SK-N-SH (cell line): ENCODE data around the gene SACS. TPM values are rescaled to one million over a fixed set of nuclear protein-coding genes. Genes with fewer than 3 reads are reported as not detected.
A peak's percentile ranks its signal among the peaks of the same experiment; 100 is the strongest.

Experiments
- CTCF ChIA-PET: fragments of 300-600, 350-600 bp; formaldehyde crosslinking; extraction: SDS; loops from one replicate; lab custom pipeline; 2021; lab: Yijun Ruan, JAX
- POLR2A ChIA-PET: fragments of 350-600 bp; sonication (Branson Sonifier 250); formaldehyde crosslinking; extraction: SDS; loops from one replicate; lab custom pipeline; 2020; ENCODE audit warnings: antibody characterized with exemption, inconsistent platforms; lab: Yijun Ruan, JAX
- DNase-seq: peaks from one replicate; pipeline ENCODE4 v3.0.0; 2012
- H2AFZ ChIP-seq: fragments of 200-600 bp; sonication (generic); 2 replicates; pipeline ENCODE4 v1.8.1; 2016; ENCODE audit warnings: antibody characterized with exemption, mild to moderate bottlenecking, low read depth
- H3F3A ChIP-seq: fragments of 200-600 bp; sonication (generic); replicated peaks from 2 replicates; pipeline ENCODE3; 2016; ENCODE audit warnings: antibody characterized with exemption, mild to moderate bottlenecking; ENCODE audit not compliant: insufficient read depth
- H3K27ac ChIP-seq, 2 experiments: fragments of 200-500 bp in 1 of 2; fragments of 200-600 bp in 1 of 2; sonication (Bioruptor generic) in 1 of 2; sonication (generic), shearing (Covaris generic) in 1 of 2; 2 replicates each; pipeline versions ENCODE4 v1.5.1 to v1.6.1; 2014 to 2016; ENCODE audit warnings: low read depth in 2 of 2, inconsistent platforms in 1 of 2, low read length in 1 of 2, mild to moderate bottlenecking in 1 of 2, mixed read lengths in 1 of 2
- H3K27me3 ChIP-seq: fragments of 200-600 bp; sonication (generic), shearing (Covaris generic); 2 replicates; pipeline ENCODE4 v1.6.1; 2016; ENCODE audit warnings: mixed run types; ENCODE audit not compliant: insufficient read depth
- H3K36me3 ChIP-seq, 2 experiments: fragments of 200-500 bp in 1 of 2; fragments of 200-600 bp in 1 of 2; sonication (Bioruptor generic) in 1 of 2; sonication (generic) in 1 of 2; replicated peaks in 1 of 2; 2 replicates each; pipeline versions ENCODE3 to v1.5.1; 2014 to 2016; ENCODE audit warnings: low read length in 1 of 2, mild to moderate bottlenecking in 1 of 2; ENCODE audit not compliant: insufficient read depth in 2 of 2, control insufficient read depth in 1 of 2
- H3K4me1 ChIP-seq, 2 experiments: fragments of 200-500 bp in 1 of 2; fragments of 200-600 bp in 1 of 2; sonication (Bioruptor generic) in 1 of 2; sonication (generic), shearing (Covaris generic) in 1 of 2; 2 replicates each; pipeline versions ENCODE4 v1.5.1 to v1.6.1; 2014 to 2016; ENCODE audit warnings: low read depth in 1 of 2, low read length in 1 of 2, mixed run types in 1 of 2; ENCODE audit not compliant: insufficient read depth in 2 of 2, control insufficient read depth in 1 of 2
- H3K4me2 ChIP-seq: fragments of 200-600 bp; sonication (generic), shearing (Covaris generic); 2 replicates; pipeline ENCODE4 v1.6.1; 2017; ENCODE audit warnings: mixed run types
- H3K4me3 ChIP-seq, 2 experiments: fragments of 200-500 bp in 1 of 2; fragments of 200-600 bp in 1 of 2; sonication (Bioruptor generic) in 1 of 2; sonication (generic), shearing (Covaris generic) in 1 of 2; 2 replicates each; pipeline versions ENCODE4 v1.5.1 to v1.8.1; 2014 to 2016; ENCODE audit warnings: low read depth in 2 of 2, inconsistent platforms in 1 of 2, low read length in 1 of 2, mild to moderate bottlenecking in 1 of 2, mixed read lengths in 1 of 2, moderate library complexity in 1 of 2
- H3K79me2 ChIP-seq: fragments of 200-600 bp; sonication (generic); 2 replicates; pipeline ENCODE4 v1.8.1; 2017; ENCODE audit warnings: mild to moderate bottlenecking; ENCODE audit not compliant: insufficient read depth
- H3K9ac ChIP-seq: fragments of 200-600 bp; sonication (generic); 2 replicates; pipeline ENCODE4 v1.6.1; 2017; ENCODE audit warnings: mixed run types
- H3K9me2 ChIP-seq: fragments of 200-600 bp; sonication (generic); 2 replicates; pipeline ENCODE4 v1.6.1; 2017; ENCODE audit warnings: mixed run types
- H3K9me3 ChIP-seq: fragments of 200-600 bp; sonication (generic); 2 replicates; pipeline ENCODE4 v1.6.1; 2017; ENCODE audit warnings: mixed run types, mild to moderate bottlenecking, moderate library complexity
- H4K20me1 ChIP-seq: fragments of 200-600 bp; sonication (generic); 2 replicates; pipeline ENCODE4 v1.6.1; 2017; ENCODE audit warnings: mild to moderate bottlenecking, mixed run types; ENCODE audit not compliant: insufficient read depth
- FOSL2 ChIP-seq: IDR thresholded peaks from 2 replicates; pipeline ENCODE4 v1.4.0; 2012; ENCODE audit warnings: low read depth, mild to moderate bottlenecking, moderate library complexity, borderline replicate concordance
- FOXM1 ChIP-seq: IDR thresholded peaks from 2 replicates; pipeline ENCODE4 v1.4.0; 2012; ENCODE audit warnings: low read depth, mild to moderate bottlenecking
- GATA2 ChIP-seq: sonication (generic); formaldehyde crosslinking; IDR thresholded peaks from 2 replicates; pipeline ENCODE4 v1.5.0; 2020; ENCODE audit warnings: mild to moderate bottlenecking, missing genetic modification reagents
- JUND ChIP-seq: IDR thresholded peaks from 2 replicates; pipeline ENCODE4 v1.4.0; 2012
- MEF2A ChIP-seq: IDR thresholded peaks from 2 replicates; pipeline ENCODE4 v1.4.0; 2012; ENCODE audit warnings: low read depth, borderline replicate concordance
- MXI1 ChIP-seq: IDR thresholded peaks from 2 replicates; pipeline ENCODE4 v1.6.1; 2012; ENCODE audit warnings: mild to moderate bottlenecking, low read depth, low read length, improper control_type of control experiment
- NFIC ChIP-seq: IDR thresholded peaks from 2 replicates; pipeline ENCODE4 v1.4.0; 2012; ENCODE audit warnings: borderline replicate concordance
- POLR2AphosphoS5 ChIP-seq: IDR thresholded peaks from 2 replicates; pipeline ENCODE4 v1.6.1; 2012; ENCODE audit warnings: low read depth, low read length
- RAD21 ChIP-seq: IDR thresholded peaks from 2 replicates; pipeline ENCODE4 v1.6.1; 2012; ENCODE audit warnings: mild to moderate bottlenecking, low read length
- RCOR1 ChIP-seq: fragments of 150-350 bp; IDR thresholded peaks from 2 replicates; pipeline ENCODE4 v1.6.1; 2017; ENCODE audit warnings: antibody characterized with exemption, low read length
- RFX5 ChIP-seq: IDR thresholded peaks from 2 replicates; pipeline ENCODE4 v1.6.1; 2012; ENCODE audit warnings: mild to moderate bottlenecking, improper control_type of control experiment, low read length
- RXRA ChIP-seq: IDR thresholded peaks from 2 replicates; pipeline ENCODE4 v1.4.0; 2012; ENCODE audit warnings: low read depth, mild to moderate bottlenecking, borderline replicate concordance
- SIN3A ChIP-seq: IDR thresholded peaks from 2 replicates; pipeline ENCODE4 v1.6.1; 2012; ENCODE audit warnings: low read depth, mild to moderate bottlenecking, low read length, moderate library complexity, borderline replicate concordance
- SMC3 ChIP-seq: IDR thresholded peaks from 2 replicates; pipeline ENCODE4 v1.6.1; 2012; ENCODE audit warnings: low read depth, low read length, improper control_type of control experiment
- TAF1 ChIP-seq: IDR thresholded peaks from 2 replicates; pipeline ENCODE4 v1.6.1; 2012; ENCODE audit warnings: low read depth, mild to moderate bottlenecking, low read length, moderate library complexity, borderline replicate concordance
- YY1 ChIP-seq: IDR thresholded peaks from 2 replicates; pipeline ENCODE4 v1.4.0; 2012; ENCODE audit warnings: low read depth, mild to moderate bottlenecking
- WGBS: methylation state at CpG from one replicate; pipeline ENCODE4 v1.1.6; 2017; ENCODE audit warnings: low lambda C conversion rate; 5-methylcytosine and 5-hydroxymethylcytosine counted together
- polyA plus RNA-seq, 3 experiments: library from polyadenylated mRNA; depleted of rRNA; stranded (reverse); fragments of >200 nt; gene quantifications; 2 replicates each; pipeline ENCODE4 v1.2.3, GENCODE V29; 2012
- TF ChIP-seq, protein P1 (sequence below): fragments of 150-350 bp; IDR thresholded peaks from 2 replicates; pipeline ENCODE4 v1.6.1; 2016; ENCODE audit warnings: mild to moderate bottlenecking, low read depth, low read length
- TF ChIP-seq, protein P2 (sequence below): fragments of 200-600 bp; sonication (generic); IDR thresholded peaks from 2 replicates; pipeline ENCODE4 v1.6.1; 2017; ENCODE audit warnings: antibody characterized with exemption, mild to moderate bottlenecking, moderate library complexity
- TF ChIP-seq, protein P3 (sequence below): IDR thresholded peaks from 2 replicates; pipeline ENCODE4 v1.4.0; 2012; ENCODE audit warnings: low read depth, borderline replicate concordance
- TF ChIP-seq, protein P4 (sequence below): IDR thresholded peaks from 2 replicates; pipeline ENCODE4 v1.6.1; 2012; ENCODE audit warnings: mild to moderate bottlenecking, low read depth, low read length, moderate library complexity
- TF ChIP-seq, protein P5 (sequence below): fragments of 150-350 bp; IDR thresholded peaks from 2 replicates; pipeline ENCODE4 v1.6.1; 2017; ENCODE audit warnings: antibody characterized with exemption, low read length, low read depth, borderline replicate concordance

Gene SACS
- polyA plus RNA-seq, 1 of the 3 experiments (the other 2 are of a cell fraction) = 5.9 TPM

DNA sequence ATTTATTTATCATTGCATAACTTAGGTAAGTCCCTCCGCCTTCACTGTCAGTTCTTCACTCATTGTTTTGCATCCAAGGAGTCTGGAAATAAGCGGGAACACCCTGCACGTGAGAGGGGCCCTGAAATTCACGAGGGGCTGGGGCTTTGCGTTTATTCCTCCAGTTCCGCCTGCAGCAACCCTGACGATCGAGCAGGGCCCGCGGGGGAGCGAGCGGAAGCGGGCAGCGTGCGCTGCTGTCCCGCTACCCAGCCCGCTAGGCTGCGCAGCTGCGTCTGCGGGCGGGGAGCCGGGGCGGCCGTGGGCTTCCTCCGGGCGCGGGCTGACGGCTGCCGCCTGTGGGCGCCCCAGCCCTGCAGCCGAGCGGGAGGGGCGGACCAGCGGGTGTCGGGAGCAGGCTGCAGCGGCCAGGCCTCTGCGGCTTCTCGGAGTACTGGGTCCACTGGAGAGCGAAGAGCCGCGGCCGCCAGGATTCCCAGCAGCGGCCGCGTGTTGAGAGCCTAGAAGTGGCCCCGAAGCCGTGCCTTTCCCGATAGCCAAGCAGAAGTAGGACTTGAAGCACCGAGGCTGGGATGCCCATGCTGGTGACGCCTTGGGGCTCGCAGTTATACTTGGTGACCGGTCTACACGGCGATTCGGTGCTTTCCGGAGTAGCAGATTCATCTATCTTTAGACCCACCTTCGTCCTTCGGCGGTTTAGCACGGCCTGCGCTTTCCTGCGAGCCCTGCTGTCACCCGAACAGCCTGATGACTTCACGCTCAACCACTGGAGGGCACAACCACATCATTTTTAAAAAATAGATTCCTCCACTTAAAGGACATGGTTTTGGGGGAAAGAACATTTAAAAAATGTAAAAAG is 32.9 kb upstream of the SACS start:
- DNase-seq = peak; percentile 82
- Histone ChIP-seq H3K79me2 (no peaks in the 10 kb centered on the region), H3K9me2 (no peaks in the 10 kb centered on the region), H3F3A (peaks cover 16% of the 10 kb centered on the region), H3K4me1 (peaks cover 6 to 20% of the 10 kb centered on the region in 2 experiments; a peak in 2 of 4 replicates), H3K36me3 (no peaks in the 10 kb centered on the region), H4K20me1 (no peaks in the 10 kb centered on the region), H3K27ac (peak overlapping the region; percentile 65), H3K4me3 (peak overlapping the region; percentile 21 to 48; a peak in 3 of 4 replicates), H3K9me3 (no peaks in the 10 kb centered on the region), H3K27me3 (no peaks in the 10 kb centered on the region), H3K4me2 (peak overlapping the region; percentile 63), H3K9ac (no peak overlapping the region; the same call in 1 of the 2 replicates), H2AFZ (peak overlapping the region; percentile 86)
- POLR2A ChIA-PET = interaction anchor here (1.4 to 3.0 kb wide), 2 partner anchors 33 to 104 kb away, joined by 5 to 18 read pairs; partner anchors contain the start of genes SACS and TNFRSF19
- CTCF ChIA-PET = interaction anchor here (0.9 to 4.9 kb wide), 31 partner anchors 9 to 441 kb away, joined by 3 to 37 read pairs (median 5); partner anchors contain the start of genes MIPEP and TNFRSF19
- WGBS = 26% methylated on average over 17 of the region's 64 CpGs
- TF ChIP-seq RAD21 (peak; percentile 83), TAF1 (no peak), NFIC (no peak), SIN3A (no peak), MEF2A (no peak), RCOR1 (no peak), GATA2 (CRISPR knock-in tag) (no peak), YY1 (no peak), RXRA (no peak; the same call in 1 of the 2 replicates), POLR2AphosphoS5 (no peak), MXI1 (peak; percentile 60; the same call in 1 of the 2 replicates), FOXM1 (no peak), SMC3 (peak; percentile 76), JUND (no peak), FOSL2 (no peak), RFX5 (no peak)
- TF ChIP-seq, protein P1, sequence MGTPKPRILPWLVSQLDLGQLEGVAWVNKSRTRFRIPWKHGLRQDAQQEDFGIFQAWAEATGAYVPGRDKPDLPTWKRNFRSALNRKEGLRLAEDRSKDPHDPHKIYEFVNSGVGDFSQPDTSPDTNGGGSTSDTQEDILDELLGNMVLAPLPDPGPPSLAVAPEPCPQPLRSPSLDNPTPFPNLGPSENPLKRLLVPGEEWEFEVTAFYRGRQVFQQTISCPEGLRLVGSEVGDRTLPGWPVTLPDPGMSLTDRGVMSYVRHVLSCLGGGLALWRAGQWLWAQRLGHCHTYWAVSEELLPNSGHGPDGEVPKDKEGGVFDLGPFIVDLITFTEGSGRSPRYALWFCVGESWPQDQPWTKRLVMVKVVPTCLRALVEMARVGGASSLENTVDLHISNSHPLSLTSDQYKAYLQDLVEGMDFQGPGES = no peak
- TF ChIP-seq, protein P2, sequence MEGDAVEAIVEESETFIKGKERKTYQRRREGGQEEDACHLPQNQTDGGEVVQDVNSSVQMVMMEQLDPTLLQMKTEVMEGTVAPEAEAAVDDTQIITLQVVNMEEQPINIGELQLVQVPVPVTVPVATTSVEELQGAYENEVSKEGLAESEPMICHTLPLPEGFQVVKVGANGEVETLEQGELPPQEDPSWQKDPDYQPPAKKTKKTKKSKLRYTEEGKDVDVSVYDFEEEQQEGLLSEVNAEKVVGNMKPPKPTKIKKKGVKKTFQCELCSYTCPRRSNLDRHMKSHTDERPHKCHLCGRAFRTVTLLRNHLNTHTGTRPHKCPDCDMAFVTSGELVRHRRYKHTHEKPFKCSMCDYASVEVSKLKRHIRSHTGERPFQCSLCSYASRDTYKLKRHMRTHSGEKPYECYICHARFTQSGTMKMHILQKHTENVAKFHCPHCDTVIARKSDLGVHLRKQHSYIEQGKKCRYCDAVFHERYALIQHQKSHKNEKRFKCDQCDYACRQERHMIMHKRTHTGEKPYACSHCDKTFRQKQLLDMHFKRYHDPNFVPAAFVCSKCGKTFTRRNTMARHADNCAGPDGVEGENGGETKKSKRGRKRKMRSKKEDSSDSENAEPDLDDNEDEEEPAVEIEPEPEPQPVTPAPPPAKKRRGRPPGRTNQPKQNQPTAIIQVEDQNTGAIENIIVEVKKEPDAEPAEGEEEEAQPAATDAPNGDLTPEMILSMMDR = peak; percentile 71
- TF ChIP-seq, protein P3, sequence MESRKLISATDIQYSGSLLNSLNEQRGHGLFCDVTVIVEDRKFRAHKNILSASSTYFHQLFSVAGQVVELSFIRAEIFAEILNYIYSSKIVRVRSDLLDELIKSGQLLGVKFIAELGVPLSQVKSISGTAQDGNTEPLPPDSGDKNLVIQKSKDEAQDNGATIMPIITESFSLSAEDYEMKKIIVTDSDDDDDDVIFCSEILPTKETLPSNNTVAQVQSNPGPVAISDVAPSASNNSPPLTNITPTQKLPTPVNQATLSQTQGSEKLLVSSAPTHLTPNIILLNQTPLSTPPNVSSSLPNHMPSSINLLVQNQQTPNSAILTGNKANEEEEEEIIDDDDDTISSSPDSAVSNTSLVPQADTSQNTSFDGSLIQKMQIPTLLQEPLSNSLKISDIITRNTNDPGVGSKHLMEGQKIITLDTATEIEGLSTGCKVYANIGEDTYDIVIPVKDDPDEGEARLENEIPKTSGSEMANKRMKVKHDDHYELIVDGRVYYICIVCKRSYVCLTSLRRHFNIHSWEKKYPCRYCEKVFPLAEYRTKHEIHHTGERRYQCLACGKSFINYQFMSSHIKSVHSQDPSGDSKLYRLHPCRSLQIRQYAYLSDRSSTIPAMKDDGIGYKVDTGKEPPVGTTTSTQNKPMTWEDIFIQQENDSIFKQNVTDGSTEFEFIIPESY = no peak
- TF ChIP-seq, protein P4, sequence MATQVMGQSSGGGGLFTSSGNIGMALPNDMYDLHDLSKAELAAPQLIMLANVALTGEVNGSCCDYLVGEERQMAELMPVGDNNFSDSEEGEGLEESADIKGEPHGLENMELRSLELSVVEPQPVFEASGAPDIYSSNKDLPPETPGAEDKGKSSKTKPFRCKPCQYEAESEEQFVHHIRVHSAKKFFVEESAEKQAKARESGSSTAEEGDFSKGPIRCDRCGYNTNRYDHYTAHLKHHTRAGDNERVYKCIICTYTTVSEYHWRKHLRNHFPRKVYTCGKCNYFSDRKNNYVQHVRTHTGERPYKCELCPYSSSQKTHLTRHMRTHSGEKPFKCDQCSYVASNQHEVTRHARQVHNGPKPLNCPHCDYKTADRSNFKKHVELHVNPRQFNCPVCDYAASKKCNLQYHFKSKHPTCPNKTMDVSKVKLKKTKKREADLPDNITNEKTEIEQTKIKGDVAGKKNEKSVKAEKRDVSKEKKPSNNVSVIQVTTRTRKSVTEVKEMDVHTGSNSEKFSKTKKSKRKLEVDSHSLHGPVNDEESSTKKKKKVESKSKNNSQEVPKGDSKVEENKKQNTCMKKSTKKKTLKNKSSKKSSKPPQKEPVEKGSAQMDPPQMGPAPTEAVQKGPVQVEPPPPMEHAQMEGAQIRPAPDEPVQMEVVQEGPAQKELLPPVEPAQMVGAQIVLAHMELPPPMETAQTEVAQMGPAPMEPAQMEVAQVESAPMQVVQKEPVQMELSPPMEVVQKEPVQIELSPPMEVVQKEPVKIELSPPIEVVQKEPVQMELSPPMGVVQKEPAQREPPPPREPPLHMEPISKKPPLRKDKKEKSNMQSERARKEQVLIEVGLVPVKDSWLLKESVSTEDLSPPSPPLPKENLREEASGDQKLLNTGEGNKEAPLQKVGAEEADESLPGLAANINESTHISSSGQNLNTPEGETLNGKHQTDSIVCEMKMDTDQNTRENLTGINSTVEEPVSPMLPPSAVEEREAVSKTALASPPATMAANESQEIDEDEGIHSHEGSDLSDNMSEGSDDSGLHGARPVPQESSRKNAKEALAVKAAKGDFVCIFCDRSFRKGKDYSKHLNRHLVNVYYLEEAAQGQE = no peak
- TF ChIP-seq, protein P5, sequence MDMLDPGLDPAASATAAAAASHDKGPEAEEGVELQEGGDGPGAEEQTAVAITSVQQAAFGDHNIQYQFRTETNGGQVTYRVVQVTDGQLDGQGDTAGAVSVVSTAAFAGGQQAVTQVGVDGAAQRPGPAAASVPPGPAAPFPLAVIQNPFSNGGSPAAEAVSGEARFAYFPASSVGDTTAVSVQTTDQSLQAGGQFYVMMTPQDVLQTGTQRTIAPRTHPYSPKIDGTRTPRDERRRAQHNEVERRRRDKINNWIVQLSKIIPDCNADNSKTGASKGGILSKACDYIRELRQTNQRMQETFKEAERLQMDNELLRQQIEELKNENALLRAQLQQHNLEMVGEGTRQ = no peak
